OCI-LY7 (cell line): ENCODE data around the gene HES7. TPM values are rescaled to one million over a fixed set of nuclear protein-coding genes. Genes with fewer than 3 reads are reported as not detected.

Experiments
- BruUV-seq: library from RNA; stranded (reverse); fragments of 400-500 nt; replicated peaks from 2 replicates; lab custom pipeline; 2021; lab: Mats Ljungman, UMichigan
- CTCF ChIA-PET: fragments of 300-600 bp; sonication (Branson Sonifier 250); formaldehyde crosslinking; loops from one replicate; lab custom pipeline; 2022; ENCODE audit warnings: antibody characterized with exemption; ENCODE audit not compliant: unreplicated experiment; lab: Charles Lee
- POLR2A ChIA-PET: fragments of 300-600 bp; sonication (Branson Sonifier 250); formaldehyde crosslinking; loops from one replicate; lab custom pipeline; 2022; ENCODE audit warnings: antibody characterized with exemption; lab: Charles Lee
- DNase-seq: peaks from one replicate; pipeline ENCODE4 v3.0.0-alpha.2; 2015; ENCODE audit warnings: low spot score
- H2AFZ ChIP-seq: fragments of 200-600 bp; sonication (generic), shearing (Covaris generic); 2 replicates; pipeline ENCODE4 v1.6.1; 2014; ENCODE audit warnings: mild to moderate bottlenecking, antibody characterized with exemption, low read length, moderate library complexity
- H3K27ac ChIP-seq: fragments of 200-600 bp; sonication (generic); 2 replicates; pipeline ENCODE4 v1.5.1; 2014; ENCODE audit warnings: mixed run types, low read depth, mild to moderate bottlenecking, moderate library complexity, low read length, inconsistent platforms; ENCODE audit not compliant: poor library complexity, severe bottlenecking
- H3K36me3 ChIP-seq: fragments of 200-600 bp; sonication (generic); 2 replicates; pipeline ENCODE4 v1.6.1; 2014; ENCODE audit warnings: mild to moderate bottlenecking, antibody characterized with exemption, low read length, moderate library complexity, mixed read lengths; ENCODE audit not compliant: insufficient read depth
- H3K4me1 ChIP-seq: fragments of 200-600 bp; sonication (generic); 2 replicates; pipeline ENCODE4 v1.5.1; 2014; ENCODE audit warnings: mild to moderate bottlenecking, low read length; ENCODE audit not compliant: insufficient read depth, poor library complexity, severe bottlenecking
- H3K4me2 ChIP-seq: fragments of 200-600 bp; sonication (generic); 2 replicates; pipeline ENCODE4 v1.6.1; 2014; ENCODE audit warnings: mild to moderate bottlenecking, low read length
- H3K4me3 ChIP-seq: fragments of 200-600 bp; sonication (generic); 2 replicates; pipeline ENCODE4 v1.5.1; 2014; ENCODE audit warnings: mild to moderate bottlenecking, low read depth, low read length; ENCODE audit not compliant: poor library complexity, severe bottlenecking
- H3K79me2 ChIP-seq: fragments of 200-600 bp; sonication (generic); 2 replicates; pipeline ENCODE4 v1.6.1; 2016; ENCODE audit warnings: low read depth, mild to moderate bottlenecking, low read length, moderate library complexity, mixed read lengths; ENCODE audit not compliant: insufficient read depth
- H3K9me2 ChIP-seq: fragments of 200-600 bp; sonication (generic); 2 replicates; pipeline ENCODE4 v1.6.1; 2016; ENCODE audit warnings: mild to moderate bottlenecking, low read length, mixed read lengths; ENCODE audit not compliant: insufficient read depth
- H3K9me3 ChIP-seq: fragments of 200-600 bp; sonication (generic); 2 replicates; pipeline ENCODE4 v1.6.1; 2014; ENCODE audit warnings: mild to moderate bottlenecking, mixed run types, low read length, mixed read lengths
- H4K20me1 ChIP-seq: fragments of 200-600 bp; sonication (generic); 2 replicates; pipeline ENCODE4 v1.6.1; 2014; ENCODE audit warnings: mild to moderate bottlenecking, antibody characterized with exemption, low read length, moderate library complexity, mixed read lengths; ENCODE audit not compliant: insufficient read depth
- CTCF ChIP-seq: fragments of 200-600 bp; sonication (generic); conservative IDR thresholded peaks from 2 replicates; pipeline ENCODE4 v1.5.1; 2014; ENCODE audit warnings: mild to moderate bottlenecking, antibody characterized with exemption, low read length, moderate library complexity, mixed read lengths
- EZH2phosphoT487 ChIP-seq: fragments of 200-600 bp; sonication (generic); IDR thresholded peaks from 2 replicates; pipeline ENCODE4 v1.6.1; 2018; ENCODE audit warnings: low read depth, borderline replicate concordance, mild to moderate bottlenecking, mixed run types, antibody characterized with exemption, low read length, moderate library complexity, mixed read lengths
- intact Hi-C: fragments of 100-400 bp; cut with micrococcal nuclease; formaldehyde crosslinking; loops from one replicate; pipeline ENCODE4 v1.10.0; 2022; ENCODE audit not compliant: unreplicated experiment
- total RNA-seq, 2 experiments: library from RNA; depleted of rRNA in 1 of 2; stranded (reverse); fragments of >200 nt in 1 of 2; shearing (Covaris generic) in 1 of 2; gene quantifications; 2 replicates each; pipeline ENCODE4 v1.2.3, GENCODE V29; 2014 to 2022

Gene HES7
- total RNA-seq, 2 experiments from 2014 or later, result 0.44 to 5.8 TPM

GRCh38 chr17:8140065-8141029 is 16.4 kb upstream of the HES7 start:
- no peak overlapping the region for H3K27ac ChIP-seq

GRCh38 chr17:8138672-8139371 is 14.9 kb upstream of the HES7 start:
- CTCF ChIA-PET, result no interaction called here
- no peaks in the 10 kb centered on the region for H3K9me2 ChIP-seq

More at GRCh38 chr17:8140065-8141029, 16.4 kb upstream of the HES7 start:
- Histone ChIP-seq H3K9me3 (no peaks in the 10 kb centered on the region), H3K4me1 (peaks cover 18% of the 10 kb centered on the region), H3K9me2 (no peaks in the 10 kb centered on the region), H3K4me3 (no peak overlapping the region), H4K20me1 (no peaks in the 10 kb centered on the region), H2AFZ (no peak overlapping the region), H3K36me3 (peaks cover 40% of the 10 kb centered on the region; the same call in 1 of the 2 replicates), H3K4me2 (no peak overlapping the region), H3K79me2 (no peaks in the 10 kb centered on the region)
- intact Hi-C loops, result no loop called here
- TF ChIP-seq CTCF (no peak), EZH2phosphoT487 (no peak)
- no TSS peak for BruUV-seq
- DNase-seq, result no peak
- ChIA-PET CTCF (no interaction called here), POLR2A (interaction anchor here (0.8 to 1.4 kb wide), 2 partner anchors 8 to 10 kb away, joined by 3 to 4 read pairs; no protein-coding TSS in a partner anchor)

More at GRCh38 chr17:8138672-8139371, 14.9 kb upstream of the HES7 start:
- intact Hi-C loops, result loop anchor here (1.0 to 5.0 kb wide), 7 partner anchors 12 to 163 kb away; no protein-coding TSS in a partner anchor
- Histone ChIP-seq H3K4me3 (peak overlapping the region; percentile 70), H3K4me1 (peaks cover 18% of the 10 kb centered on the region), H3K79me2 (no peaks in the 10 kb centered on the region), H3K27ac (peak overlapping the region; percentile 74), H4K20me1 (no peaks in the 10 kb centered on the region), H2AFZ (peak overlapping the region; percentile 66; the same call in 1 of the 2 replicates), H3K36me3 (peaks cover 25% of the 10 kb centered on the region; the same call in 1 of the 2 replicates), H3K4me2 (peak overlapping the region; percentile 89), H3K9me3 (no peaks in the 10 kb centered on the region)
- DNase-seq, result peak; percentile 95
- BruUV-seq, result TSS peak; percentile 84
- peak; percentile 93 for TF ChIP-seq CTCF
- TF ChIP-seq EZH2phosphoT487, result no peak
- POLR2A ChIA-PET, result interaction anchor here (1.4 to 2.3 kb wide), 2 partner anchors 12 to 19 kb away, joined by 3 to 7 read pairs; no protein-coding TSS in a partner anchor
